Right lobe of liver (tissue), 4 donors: Measurements from ENCODE around the gene RGL2.

Source experiments
- POLR2A ChIP-seq: fragments of 450-650 bp; IDR thresholded peaks from one replicate; pipeline ENCODE4 v1.6.1; 2017; ENCODE audit warnings: antibody characterized with exemption, mild to moderate bottlenecking
- TF ChIP-seq, protein P1 (sequence below), 4 donors: fragments of 200-600 bp in 3 of 4; fragments of 450-650 bp in 1 of 4; IDR thresholded peaks; one replicate each; pipeline versions ENCODE4 v1.5.1 to v1.8.0; 2016 to 2022; ENCODE audit warnings: antibody characterized with exemption in 4 of 4, mild to moderate bottlenecking in 2 of 4
- donor health status: DM: no; HTN: no; CAD: no.
- donor health status: DM: no; HTN: no; CAD: no.
- donor health status: DM: no; HTN: yes; CAD: no.

DNA sequence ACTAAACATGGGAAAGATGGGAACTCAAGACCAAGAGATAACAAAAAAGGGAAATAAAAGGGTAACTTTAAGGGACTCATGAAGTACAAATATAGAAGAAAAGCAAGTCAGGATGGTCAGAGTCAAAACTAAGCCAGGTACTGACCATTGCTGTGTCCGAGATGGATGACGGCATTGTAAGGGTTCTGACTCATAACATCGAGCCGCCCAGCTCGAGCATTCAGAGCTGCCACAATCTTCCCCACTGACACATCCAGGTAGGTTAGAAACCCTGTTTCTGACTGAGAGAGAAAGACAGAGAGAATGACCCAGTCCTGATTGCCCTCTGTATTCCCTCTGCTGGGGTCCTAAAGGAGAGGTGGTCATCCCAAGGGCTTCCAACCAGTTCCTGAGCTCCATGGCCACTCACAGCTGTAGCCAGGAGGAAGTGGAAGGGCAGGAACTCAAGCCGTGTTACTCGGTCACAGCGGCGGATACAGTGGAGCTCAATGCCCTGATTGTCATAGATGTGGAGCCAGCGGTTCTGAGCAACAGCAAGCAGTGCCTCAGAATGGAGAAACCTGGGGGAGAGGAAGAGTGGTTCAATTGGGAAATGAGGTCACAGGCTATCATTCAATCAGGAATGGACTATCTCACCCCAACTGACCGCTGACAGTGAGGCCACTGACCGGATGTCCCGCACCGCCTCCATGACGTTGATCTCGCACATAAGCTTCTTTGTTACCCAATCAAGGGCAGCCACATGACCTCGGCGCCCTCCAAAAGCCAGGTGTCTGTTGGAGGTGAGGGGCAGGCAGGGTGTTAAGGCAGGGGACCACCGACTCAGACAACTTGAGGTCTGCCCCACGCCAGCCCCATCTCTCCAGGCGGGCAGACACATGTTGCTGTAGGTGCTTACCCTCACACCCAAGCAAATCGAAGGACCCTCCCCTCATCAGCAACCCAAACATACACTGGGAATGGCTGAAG lies 11.5 kb downstream of the RGL2 start:
- TF ChIP-seq, protein P1, sequence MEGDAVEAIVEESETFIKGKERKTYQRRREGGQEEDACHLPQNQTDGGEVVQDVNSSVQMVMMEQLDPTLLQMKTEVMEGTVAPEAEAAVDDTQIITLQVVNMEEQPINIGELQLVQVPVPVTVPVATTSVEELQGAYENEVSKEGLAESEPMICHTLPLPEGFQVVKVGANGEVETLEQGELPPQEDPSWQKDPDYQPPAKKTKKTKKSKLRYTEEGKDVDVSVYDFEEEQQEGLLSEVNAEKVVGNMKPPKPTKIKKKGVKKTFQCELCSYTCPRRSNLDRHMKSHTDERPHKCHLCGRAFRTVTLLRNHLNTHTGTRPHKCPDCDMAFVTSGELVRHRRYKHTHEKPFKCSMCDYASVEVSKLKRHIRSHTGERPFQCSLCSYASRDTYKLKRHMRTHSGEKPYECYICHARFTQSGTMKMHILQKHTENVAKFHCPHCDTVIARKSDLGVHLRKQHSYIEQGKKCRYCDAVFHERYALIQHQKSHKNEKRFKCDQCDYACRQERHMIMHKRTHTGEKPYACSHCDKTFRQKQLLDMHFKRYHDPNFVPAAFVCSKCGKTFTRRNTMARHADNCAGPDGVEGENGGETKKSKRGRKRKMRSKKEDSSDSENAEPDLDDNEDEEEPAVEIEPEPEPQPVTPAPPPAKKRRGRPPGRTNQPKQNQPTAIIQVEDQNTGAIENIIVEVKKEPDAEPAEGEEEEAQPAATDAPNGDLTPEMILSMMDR (IDR thresholded peaks at IDR 0.05): no peak
- no peak for TF ChIP-seq POLR2A
